ENCODE results near the gene TMEM183A. TPM values are rescaled to one million over a fixed set of nuclear protein-coding genes. Genes with fewer than 3 reads are reported as not detected.

The TMEM183A gene
- total and polyA plus RNA-seq, 2 of the 4 experiments (the other 2 are of a cell fraction), result 56.8 to 63.1 TPM

- H3K9me3 ChIP-seq (ENCODE audit: control insufficient read depth, insufficient read depth, low read length), result no peaks in the 10 kb centered on the region
- no peak overlapping the region for H3K14ac ChIP-seq (replicated peaks; ENCODE audit: low read depth, low read length)
- no peak overlapping the region for H3K18ac ChIP-seq (ENCODE audit: low read depth, low read length)
- in situ Hi-C loops (cut with MboI; ENCODE audit: low sequenced_read_pairs), result no loop called here
- H2BK15ac ChIP-seq (ENCODE audit: low read depth, low read length), result no peak overlapping the region
- H3K9me1 ChIP-seq (ENCODE audit: insufficient read depth, low read length), result no peaks in the 10 kb centered on the region; the same call in 1 of the 2 replicates
- no peak for ATAC-seq (ENCODE audit: low read depth)
- no peaks in the 10 kb centered on the region for H3K4me1 ChIP-seq (ENCODE audit: control insufficient read depth, insufficient read depth, low read length)
- TF ChIP-seq POLR2A (IDR thresholded peaks at IDR 0.05; ENCODE audit: low read depth, low read length) (no peak), CEBPB (IDR thresholded peaks at IDR 0.05; ENCODE audit: low read depth, low read length) (no peak), CTCF (conservative IDR thresholded peaks at IDR 0.05; ENCODE audit: low read depth, low read length) (no peak), FOS (IDR thresholded peaks at IDR 0.05; ENCODE audit: low read depth, low read length) (no peak)
- H4K20me1 ChIP-seq (ENCODE audit: insufficient read depth, low read length), result no peaks in the 10 kb centered on the region
- ChIA-PET CTCF (no interaction called here), POLR2A (ENCODE audit: unreplicated experiment) (no interaction called here)
- H3K27me3 ChIP-seq (ENCODE audit: control insufficient read depth, insufficient read depth, low read length), result peaks cover 32% of the 10 kb centered on the region
- no peak overlapping the region for H3K9ac ChIP-seq (ENCODE audit: low read depth, low read length)
- H4K5ac ChIP-seq (ENCODE audit: low read depth, low read length), result no peak overlapping the region
- H2BK5ac ChIP-seq (ENCODE audit: low read depth, low read length, poor library complexity, severe bottlenecking), result no peak overlapping the region
- no peak overlapping the region for H3K4me3 ChIP-seq (ENCODE audit: insufficient read depth, low read depth, low read length)
- H2BK120ac ChIP-seq (ENCODE audit: low read depth, low read length), result no peak overlapping the region
- no peak overlapping the region for H2AFZ ChIP-seq (replicated peaks; ENCODE audit: low read length, poor library complexity)
- no peak overlapping the region for H4K91ac ChIP-seq (ENCODE audit: insufficient read depth, low read depth, low read length)
- no peaks in the 10 kb centered on the region for H3K79me1 ChIP-seq (ENCODE audit: low read depth in 1 of 2, low read length in 2 of 2)
- no peaks in the 10 kb centered on the region for H3K36me3 ChIP-seq (ENCODE audit: control insufficient read depth, insufficient read depth, low read length)
- no CpG with 5 or more reads among the region's 2 CpGs for WGBS, 2 experiments (ENCODE audit: extremely low coverage in 2 of 2, insufficient read length in 1 of 2)
- no peak overlapping the region for H3K4ac ChIP-seq (ENCODE audit: low read depth, low read length)
- H3K23ac ChIP-seq (ENCODE audit: low read depth, low read length), result no peak overlapping the region
- intact Hi-C loops (cut with micrococcal nuclease), result no loop called here
- DNase-seq, result no peak
- H3K4me2 ChIP-seq (ENCODE audit: low read depth, low read length), result no peak overlapping the region
- H2BK20ac ChIP-seq (ENCODE audit: low read depth, low read length), result no peak overlapping the region
- no peak overlapping the region for H2AK9ac ChIP-seq (replicated peaks; ENCODE audit: low read depth, low read length, poor library complexity)
- H3K27ac ChIP-seq (ENCODE audit: insufficient read depth, low read length), result no peak overlapping the region
- H4K8ac ChIP-seq (ENCODE audit: low read depth in 2 of 2, low read length in 2 of 2), result no peak overlapping the region
- no peak overlapping the region for H3K56ac ChIP-seq (ENCODE audit: extremely low read depth, insufficient read depth, low read length)
- BruUV-seq (replicated peaks), result no TSS peak
- no peak overlapping the region for H2AK5ac ChIP-seq (ENCODE audit: low read depth, low read length)
- dilution Hi-C loops (cut with HindIII; ENCODE audit: low sequenced_read_pairs, unreplicated experiment), result no loop called here
Observed at GRCh38 chr1:202981939-202982338, 25.2 kb upstream of the TMEM183A start.
